ENCODE data around the gene NOX4. TPM values are rescaled to one million over a fixed set of nuclear protein-coding genes. Genes with fewer than 3 reads are reported as not detected.
A peak's percentile ranks its signal among the peaks of the same experiment; 100 is the strongest.

NOX4 gene
- polyA plus RNA-seq, 2 of the 4 experiments (the other 2 are of a cell fraction), result 0.04 TPM; not detected in 1

- ChIA-PET POLR2A (no interaction called here), CTCF (interaction anchor here (1.5 kb wide), 1 partner anchor 12 kb away, joined by 6 read pairs; no protein-coding TSS in a partner anchor)
- no peaks in the 10 kb centered on the region for H3K4me1 ChIP-seq
- FAIRE-seq (no peak), DNase-seq (ENCODE audit: low read depth in 1 of 2, low spot score in 1 of 2) (no peak), ATAC-seq (no peak)
- TF ChIP-seq NPAS2 (CRISPR knock-in tag; IDR thresholded peaks at IDR 0.05; ENCODE audit: borderline replicate concordance) (no peak), BCL3 (IDR thresholded peaks at IDR 0.05) (no peak), RNF2 (IDR thresholded peaks at IDR 0.05; ENCODE audit: borderline replicate concordance, low read depth) (no peak), HEYL (CRISPR knock-in tag; IDR thresholded peaks at IDR 0.05) (no peak), ZFP36 (IDR thresholded peaks at IDR 0.05; ENCODE audit: borderline replicate concordance, partially characterized antibody) (no peak), CBX8 (IDR thresholded peaks at IDR 0.05) (no peak)
- H3K4me3 ChIP-seq, result no peak overlapping the region
- no peak overlapping the region for H3K4me2 ChIP-seq
- no peaks in the 10 kb centered on the region for H3K9me3 ChIP-seq
- 10% methylated on average over 3 of the region's 3 CpGs for WGBS (ENCODE audit: missing lambda C conversion rate)
- no peak overlapping the region for H3K27ac ChIP-seq
Measured at GRCh38 chr11:89487016-89487415, 4.2 kb downstream of the NOX4 start.

- Histone ChIP-seq H3K4me1 (no peaks in the 10 kb centered on the region), H3K4me2 (no peak overlapping the region), H3K27ac (no peak overlapping the region), H3K9me3 (no peaks in the 10 kb centered on the region), H3K4me3 (no peak overlapping the region)
- POLR2A ChIA-PET, result no interaction called here
- DNase-seq (ENCODE audit: low read depth in 1 of 2, low spot score in 1 of 2) (no peak), ATAC-seq (no peak), FAIRE-seq (no peak)
- TF ChIP-seq ZSCAN20 (CRISPR knock-in tag; IDR thresholded peaks at IDR 0.05), result no peak
- TF ChIP-seq NFE2L2 (conservative IDR thresholded peaks at IDR 0.05; ENCODE audit: low read length), result no peak
- no peak for TF ChIP-seq HDAC2 (IDR thresholded peaks at IDR 0.05)
- no peak for TF ChIP-seq ZC3H11A (IDR thresholded peaks at IDR 0.05)
- TF ChIP-seq CBX2 (IDR thresholded peaks at IDR 0.05; ENCODE audit: borderline replicate concordance, low read depth), result no peak
- no peak for TF ChIP-seq KDM5A (IDR thresholded peaks at IDR 0.05)
- no peak for TF ChIP-seq REST (IDR thresholded peaks at IDR 0.05)
- no peak for TF ChIP-seq MAFK (IDR thresholded peaks at IDR 0.05; ENCODE audit: partially characterized antibody)
- no peak for TF ChIP-seq HOXB5 (CRISPR knock-in tag; IDR thresholded peaks at IDR 0.05)
- no peak for TF ChIP-seq MAX (IDR thresholded peaks at IDR 0.05)
- no peak for TF ChIP-seq E2F6 (IDR thresholded peaks at IDR 0.05; ENCODE audit: borderline replicate concordance, low read depth)
- CTCF ChIA-PET, result no interaction called here
Measured at GRCh38 chr11:89484896-89485295, 6.3 kb downstream of the NOX4 start.

GRCh38 chr11:89477175-89477574 lies 14.0 kb downstream of the NOX4 start:
- 5% methylated on average over 6 of the region's 6 CpGs for WGBS (ENCODE audit: missing lambda C conversion rate)
- FAIRE-seq (no peak), DNase-seq (ENCODE audit: low read depth in 1 of 2, low spot score in 1 of 2) (peak in 1 of 2 experiments; percentile 14), ATAC-seq (no peak)
- Histone ChIP-seq H3K4me1 (no peaks in the 10 kb centered on the region), H3K4me3 (no peak overlapping the region), H3K27ac (no peak overlapping the region), H3K4me2 (no peak overlapping the region), H3K9me3 (no peaks in the 10 kb centered on the region)
- CTCF ChIA-PET, result interaction anchor here (1.5 kb wide), 1 partner anchor 11 kb away, joined by 3 read pairs; no protein-coding TSS in a partner anchor
- POLR2A ChIA-PET, result no interaction called here
- TF ChIP-seq GATA3 (IDR thresholded peaks at IDR 0.05; ENCODE audit: borderline replicate concordance) (no peak), KDM1A (IDR thresholded peaks at IDR 0.05; ENCODE audit: low read depth) (no peak), PHF8 (IDR thresholded peaks at IDR 0.05; ENCODE audit: borderline replicate concordance, low read depth) (no peak), HEYL (CRISPR knock-in tag; IDR thresholded peaks at IDR 0.05) (no peak), ATOH8 (CRISPR knock-in tag; IDR thresholded peaks at IDR 0.05; ENCODE audit: low read depth) (no peak), MYC (IDR thresholded peaks at IDR 0.05; ENCODE audit: borderline replicate concordance, low read length) (no peak), ZFP36 (IDR thresholded peaks at IDR 0.05; ENCODE audit: borderline replicate concordance, partially characterized antibody) (no peak), ESRRA (IDR thresholded peaks at IDR 0.05; ENCODE audit: borderline replicate concordance, low read length) (no peak), NR3C1 (IDR thresholded peaks at IDR 0.05) (no peak), ELK1 (IDR thresholded peaks at IDR 0.05; ENCODE audit: low read depth, low read length) (no peak), RFX5 (IDR thresholded peaks at IDR 0.05) (no peak), TP53 (CRISPR knock-in tag; IDR thresholded peaks at IDR 0.05) (no peak), EP300 (IDR thresholded peaks at IDR 0.05) (no peak)

All from A549 (cell line).